NCI-H1092 treated with DMSO at 0.1 percent for 48 hours (cell line): ENCODE data around the gene JAKMIP3.

Experiments used
- DNase-seq: peaks from one replicate; lab custom pipeline; 2025; lab: John Stamatoyannopoulos, UW

Gene JAKMIP3

GRCh38 chr10:132065491-132066105 lies at the start of gene JAKMIP3:
Gene JAKMIP3, plus strand, starts transcription at chr10:132065946. Its CDS starts 38,863 bp downstream, at chr10:132104809.
- DNase-seq: no peak

- DNase-seq: no peak
Observed at GRCh38 chr10:132016514-132016913, 49.2 kb upstream of the JAKMIP3 start.

- no peak for DNase-seq
Observed at GRCh38 chr10:132018446-132018845, 47.3 kb upstream of the JAKMIP3 start.

GRCh38 chr10:132019366-132019765 lies 46.4 kb upstream of the JAKMIP3 start:
- no peak for DNase-seq

- DNase-seq: no peak
Observed at GRCh38 chr10:132020456-132020855, 45.3 kb upstream of the JAKMIP3 start.

GRCh38 chr10:132021046-132021445 lies 44.7 kb upstream of the JAKMIP3 start:
- no peak for DNase-seq

GRCh38 chr10:132021504-132022143 lies 44.1 kb upstream of the JAKMIP3 start:
- DNase-seq: no peak

GRCh38 chr10:132022241-132022640 lies 43.5 kb upstream of the JAKMIP3 start:
- DNase-seq: no peak

GRCh38 chr10:132023092-132023811 lies 42.5 kb upstream of the JAKMIP3 start:
- DNase-seq: peak; percentile 40

GRCh38 chr10:132027423-132027983 lies 38.2 kb upstream of the JAKMIP3 start:
- DNase-seq: no peak

GRCh38 chr10:132028706-132029105 lies 37.0 kb upstream of the JAKMIP3 start:
- no peak for DNase-seq

GRCh38 chr10:132030898-132031463 lies 34.8 kb upstream of the JAKMIP3 start:
- peak; percentile 13 for DNase-seq

- DNase-seq: no peak
Observed at GRCh38 chr10:132033632-132034031, 32.1 kb upstream of the JAKMIP3 start.

- no peak for DNase-seq
Observed at GRCh38 chr10:132035476-132035875, 30.3 kb upstream of the JAKMIP3 start.

GRCh38 chr10:132036153-132036886 lies 29.4 kb upstream of the JAKMIP3 start:
- no peak for DNase-seq

- no peak for DNase-seq
Observed at GRCh38 chr10:132036887-132037675, 28.7 kb upstream of the JAKMIP3 start.

- DNase-seq: no peak
Observed at GRCh38 chr10:132037676-132037975, 28.1 kb upstream of the JAKMIP3 start.

GRCh38 chr10:132039371-132039770 lies 26.4 kb upstream of the JAKMIP3 start:
- no peak for DNase-seq

GRCh38 chr10:132040046-132040445 lies 25.7 kb upstream of the JAKMIP3 start:
- DNase-seq: no peak

GRCh38 chr10:132041340-132041739 lies 24.4 kb upstream of the JAKMIP3 start:
- no peak for DNase-seq
